GM13976 (cell line): ENCODE data around the gene SYT14.
A peak's percentile ranks its signal among the peaks of the same experiment; 100 is the strongest.

ENCODE experiments used
- DNase-seq: peaks from one replicate; pipeline ENCODE4 v3.0.0; 2012; ENCODE audit warnings: low spot score
- CTCF ChIP-seq: IDR thresholded peaks from 2 replicates; pipeline ENCODE4 v1.5.1; 2012; ENCODE audit warnings: borderline replicate concordance, mild to moderate bottlenecking; ENCODE audit not compliant: insufficient read depth; ENCODE audit errors: extremely low read depth, missing control alignments, control extremely low read depth
- in situ Hi-C: fragments of 300-500 bp; cut with MboI; formaldehyde crosslinking; loops from one replicate; pipeline ENCODE4 v1.12.0; 2022; ENCODE audit warnings: low sequenced_read_pairs, mixed read lengths, inconsistent platforms; ENCODE audit not compliant: unreplicated experiment

The SYT14 gene

GRCh38 chr1:210123924-210124589 is 186.0 kb downstream of the SYT14 start:
- no peak for DNase-seq
- TF ChIP-seq CTCF: no peak
- in situ Hi-C loops: no loop called here

- DNase-seq: no peak
- TF ChIP-seq CTCF: no peak
- in situ Hi-C loops: no loop called here
Measured at GRCh38 chr1:210124736-210125135, 186.7 kb downstream of the SYT14 start.

GRCh38 chr1:210125143-210125542 is 187.1 kb downstream of the SYT14 start:
- in situ Hi-C loops: no loop called here
- no peak for TF ChIP-seq CTCF
- DNase-seq: no peak

- DNase-seq: no peak
- no peak for TF ChIP-seq CTCF
- in situ Hi-C loops: no loop called here
Measured at GRCh38 chr1:210129092-210129491, 191.1 kb downstream of the SYT14 start.

- no peak for TF ChIP-seq CTCF
- in situ Hi-C loops: loop anchor here (10.0 kb wide), 1 partner anchor 185 kb away; no protein-coding TSS in a partner anchor
- no peak for DNase-seq
Measured at GRCh38 chr1:210129759-210130158, 191.7 kb downstream of the SYT14 start.

GRCh38 chr1:210132582-210132981 is 194.6 kb downstream of the SYT14 start:
- in situ Hi-C loops: loop anchor here (10.0 kb wide), 1 partner anchor 182 kb away; no protein-coding TSS in a partner anchor
- DNase-seq: no peak
- TF ChIP-seq CTCF: no peak

- peak; percentile 35 for TF ChIP-seq CTCF
- peak; percentile 39 for DNase-seq
- in situ Hi-C loops: no loop called here
Measured at GRCh38 chr1:210143465-210144062, 205.5 kb downstream of the SYT14 start.
